ENCODE measurements around the gene SCNN1B.
"Not testable (repeated sequence)": the region's sequence is repeated elsewhere in the genome, so short reads cannot be mapped to it uniquely, and the experiment has no call there.

SCNN1B gene

DNA sequence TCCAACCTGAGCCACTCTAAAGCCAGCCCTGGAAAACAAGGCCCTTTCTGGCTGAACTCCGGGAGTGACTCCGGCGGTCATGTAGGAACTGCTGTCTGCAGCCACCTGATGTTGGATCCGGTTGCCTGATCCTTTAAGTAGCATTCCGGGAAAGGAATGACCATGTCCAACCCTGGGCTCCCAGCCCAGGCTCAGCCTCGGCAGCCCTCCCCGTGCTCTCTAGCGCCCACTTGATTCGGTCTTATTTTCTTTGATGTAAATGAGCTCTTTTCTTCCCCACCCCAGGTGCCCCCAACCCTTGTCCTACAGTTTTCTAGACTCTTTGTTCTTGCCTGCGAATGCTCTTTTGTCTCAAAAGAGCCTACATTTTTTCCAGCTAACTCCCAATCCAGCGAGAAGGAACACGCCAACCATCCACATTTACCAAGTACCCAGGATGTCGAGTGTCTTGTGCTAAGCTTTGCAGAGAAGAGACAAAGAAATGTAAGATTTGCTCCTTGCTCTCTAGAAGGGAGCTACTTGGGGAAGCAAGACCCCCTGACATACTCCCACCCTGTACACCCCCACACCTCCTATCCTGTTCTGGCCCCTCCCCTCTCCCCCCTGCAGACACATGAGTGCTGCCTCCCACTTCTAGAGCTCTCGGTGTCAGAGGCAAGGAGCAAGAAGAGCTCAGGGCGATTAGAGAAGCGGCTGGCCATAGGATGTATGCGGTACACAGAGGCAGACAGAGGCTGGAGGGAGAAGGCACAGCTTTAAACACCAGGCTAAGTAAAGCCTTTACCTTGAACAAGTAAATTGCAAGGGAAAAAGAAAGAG lies 97.1 kb downstream of the SCNN1B start (continued):
- TF ChIP-seq, protein P1, sequence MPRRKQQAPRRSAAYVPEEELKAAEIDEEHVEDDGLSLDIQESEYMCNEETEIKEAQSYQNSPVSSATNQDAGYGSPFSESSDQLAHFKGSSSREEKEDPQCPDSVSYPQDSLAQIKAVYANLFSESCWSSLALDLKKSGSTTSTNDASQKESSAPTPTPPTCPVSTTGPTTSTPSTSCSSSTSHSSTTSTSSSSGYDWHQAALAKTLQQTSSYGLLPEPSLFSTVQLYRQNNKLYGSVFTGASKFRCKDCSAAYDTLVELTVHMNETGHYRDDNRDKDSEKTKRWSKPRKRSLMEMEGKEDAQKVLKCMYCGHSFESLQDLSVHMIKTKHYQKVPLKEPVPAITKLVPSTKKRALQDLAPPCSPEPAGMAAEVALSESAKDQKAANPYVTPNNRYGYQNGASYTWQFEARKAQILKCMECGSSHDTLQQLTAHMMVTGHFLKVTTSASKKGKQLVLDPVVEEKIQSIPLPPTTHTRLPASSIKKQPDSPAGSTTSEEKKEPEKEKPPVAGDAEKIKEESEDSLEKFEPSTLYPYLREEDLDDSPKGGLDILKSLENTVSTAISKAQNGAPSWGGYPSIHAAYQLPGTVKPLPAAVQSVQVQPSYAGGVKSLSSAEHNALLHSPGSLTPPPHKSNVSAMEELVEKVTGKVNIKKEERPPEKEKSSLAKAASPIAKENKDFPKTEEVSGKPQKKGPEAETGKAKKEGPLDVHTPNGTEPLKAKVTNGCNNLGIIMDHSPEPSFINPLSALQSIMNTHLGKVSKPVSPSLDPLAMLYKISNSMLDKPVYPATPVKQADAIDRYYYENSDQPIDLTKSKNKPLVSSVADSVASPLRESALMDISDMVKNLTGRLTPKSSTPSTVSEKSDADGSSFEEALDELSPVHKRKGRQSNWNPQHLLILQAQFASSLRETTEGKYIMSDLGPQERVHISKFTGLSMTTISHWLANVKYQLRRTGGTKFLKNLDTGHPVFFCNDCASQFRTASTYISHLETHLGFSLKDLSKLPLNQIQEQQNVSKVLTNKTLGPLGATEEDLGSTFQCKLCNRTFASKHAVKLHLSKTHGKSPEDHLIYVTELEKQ (tag by site-specific recombination; IDR thresholded peaks at IDR 0.05; ENCODE audit: borderline replicate concordance), result no peak
- no peak for TF ChIP-seq ZNF701 (tag by site-specific recombination; IDR thresholded peaks at IDR 0.05)
- TF ChIP-seq ZNF677 (tag by site-specific recombination; IDR thresholded peaks at IDR 0.05), result no peak
- TF ChIP-seq KLF10 (tag by site-specific recombination; IDR thresholded peaks at IDR 0.05), result no peak

DNA sequence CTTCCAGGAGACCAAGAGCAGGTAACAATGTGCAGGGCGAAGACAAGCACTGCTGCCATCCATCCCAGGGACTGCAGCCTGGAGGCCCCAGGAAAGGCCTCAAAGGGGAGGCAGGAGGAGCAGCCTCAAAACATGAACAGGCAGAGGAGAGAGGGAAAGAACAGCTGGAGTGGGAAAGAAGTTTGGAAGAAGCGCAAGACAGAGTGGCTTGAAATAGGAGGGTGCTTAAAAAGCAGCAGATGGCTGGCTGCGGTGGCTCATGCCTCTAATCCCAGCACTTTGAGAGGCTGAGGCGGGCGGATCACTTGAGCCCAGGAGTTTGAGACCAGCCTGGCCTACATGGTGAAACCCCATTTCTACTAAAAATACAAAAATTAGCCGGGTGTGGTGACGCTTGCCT lies 98.3 kb downstream of the SCNN1B start:
- H3K4me1 ChIP-seq (ENCODE audit: control insufficient read depth, insufficient read depth, low read length); H3K9me3 ChIP-seq (ENCODE audit: control insufficient read depth, insufficient read depth, low read depth, low read length); H3K4me3 ChIP-seq (ENCODE audit: low read depth, low read length); CTCF ChIA-PET; H3K27ac ChIP-seq (ENCODE audit: extremely low read depth, low read depth, low read length): not testable (repeated sequence)
- POLR2A ChIA-PET, result interaction anchor here (0.6 kb wide), 1 partner anchor 1136 kb away, joined by 8 read pairs; no protein-coding TSS in a partner anchor
- peaks cover 13 to 49% of the 10 kb centered on the region in 2 experiments; a peak in 2 of 3 replicates for H3K36me3 ChIP-seq (ENCODE audit: control insufficient read depth in 2 of 2, insufficient read depth in 1 of 2, low read length in 2 of 2)

DNA sequence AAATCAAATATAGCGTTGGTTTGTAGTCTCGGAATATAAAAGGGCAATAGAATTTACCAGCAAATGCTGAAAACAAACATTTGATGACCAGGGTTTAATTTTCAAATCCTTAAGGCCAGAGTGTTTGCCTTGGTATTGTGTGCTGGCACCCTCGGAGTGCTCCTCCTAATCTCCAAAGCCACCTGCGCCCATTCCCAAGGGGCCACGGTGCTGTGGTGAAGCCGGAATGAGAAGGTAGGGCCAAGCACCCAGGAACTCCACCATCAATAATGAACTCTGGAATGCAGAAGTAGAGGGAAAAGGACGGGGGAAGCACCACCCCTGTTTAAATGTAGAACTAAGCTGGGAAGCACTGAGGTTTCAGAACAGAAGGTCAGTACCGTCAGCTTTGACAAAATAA lies 99.0 kb downstream of the SCNN1B start:
- POLR2A ChIA-PET, result no interaction called here
- Histone ChIP-seq H3K4me1 (ENCODE audit: control insufficient read depth, insufficient read depth, low read length) (no peaks in the 10 kb centered on the region; the same call in 1 of the 2 replicates), H3K4me3 (ENCODE audit: low read depth, low read length) (no peak overlapping the region), H3K27ac (ENCODE audit: extremely low read depth, low read depth, low read length) (no peak overlapping the region), H3K9me3 (ENCODE audit: control insufficient read depth, insufficient read depth, low read depth, low read length) (no peaks in the 10 kb centered on the region), H3K36me3 (ENCODE audit: control insufficient read depth in 2 of 2, insufficient read depth in 1 of 2, low read length in 2 of 2) (peaks cover 13 to 52% of the 10 kb centered on the region in 2 experiments; a peak in 2 of 3 replicates)
- CTCF ChIA-PET, result no interaction called here
- TF ChIP-seq KLF10 (tag by site-specific recombination; IDR thresholded peaks at IDR 0.05), result no peak
- no peak for TF ChIP-seq ZBTB1 (tag by site-specific recombination; IDR thresholded peaks at IDR 0.05)
- TF ChIP-seq, protein P2, sequence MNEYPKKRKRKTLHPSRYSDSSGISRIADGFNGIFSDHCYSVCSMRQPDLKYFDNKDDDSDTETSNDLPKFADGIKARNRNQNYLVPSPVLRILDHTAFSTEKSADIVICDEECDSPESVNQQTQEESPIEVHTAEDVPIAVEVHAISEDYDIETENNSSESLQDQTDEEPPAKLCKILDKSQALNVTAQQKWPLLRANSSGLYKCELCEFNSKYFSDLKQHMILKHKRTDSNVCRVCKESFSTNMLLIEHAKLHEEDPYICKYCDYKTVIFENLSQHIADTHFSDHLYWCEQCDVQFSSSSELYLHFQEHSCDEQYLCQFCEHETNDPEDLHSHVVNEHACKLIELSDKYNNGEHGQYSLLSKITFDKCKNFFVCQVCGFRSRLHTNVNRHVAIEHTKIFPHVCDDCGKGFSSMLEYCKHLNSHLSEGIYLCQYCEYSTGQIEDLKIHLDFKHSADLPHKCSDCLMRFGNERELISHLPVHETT (tag by site-specific recombination; IDR thresholded peaks at IDR 0.05), result no peak
- TF ChIP-seq ZEB2 (tag by site-specific recombination; IDR thresholded peaks at IDR 0.05), result no peak
- TF ChIP-seq ZNF560 (tag by site-specific recombination; IDR thresholded peaks at IDR 0.05; ENCODE audit: borderline replicate concordance), result no peak
- TF ChIP-seq, protein P3, sequence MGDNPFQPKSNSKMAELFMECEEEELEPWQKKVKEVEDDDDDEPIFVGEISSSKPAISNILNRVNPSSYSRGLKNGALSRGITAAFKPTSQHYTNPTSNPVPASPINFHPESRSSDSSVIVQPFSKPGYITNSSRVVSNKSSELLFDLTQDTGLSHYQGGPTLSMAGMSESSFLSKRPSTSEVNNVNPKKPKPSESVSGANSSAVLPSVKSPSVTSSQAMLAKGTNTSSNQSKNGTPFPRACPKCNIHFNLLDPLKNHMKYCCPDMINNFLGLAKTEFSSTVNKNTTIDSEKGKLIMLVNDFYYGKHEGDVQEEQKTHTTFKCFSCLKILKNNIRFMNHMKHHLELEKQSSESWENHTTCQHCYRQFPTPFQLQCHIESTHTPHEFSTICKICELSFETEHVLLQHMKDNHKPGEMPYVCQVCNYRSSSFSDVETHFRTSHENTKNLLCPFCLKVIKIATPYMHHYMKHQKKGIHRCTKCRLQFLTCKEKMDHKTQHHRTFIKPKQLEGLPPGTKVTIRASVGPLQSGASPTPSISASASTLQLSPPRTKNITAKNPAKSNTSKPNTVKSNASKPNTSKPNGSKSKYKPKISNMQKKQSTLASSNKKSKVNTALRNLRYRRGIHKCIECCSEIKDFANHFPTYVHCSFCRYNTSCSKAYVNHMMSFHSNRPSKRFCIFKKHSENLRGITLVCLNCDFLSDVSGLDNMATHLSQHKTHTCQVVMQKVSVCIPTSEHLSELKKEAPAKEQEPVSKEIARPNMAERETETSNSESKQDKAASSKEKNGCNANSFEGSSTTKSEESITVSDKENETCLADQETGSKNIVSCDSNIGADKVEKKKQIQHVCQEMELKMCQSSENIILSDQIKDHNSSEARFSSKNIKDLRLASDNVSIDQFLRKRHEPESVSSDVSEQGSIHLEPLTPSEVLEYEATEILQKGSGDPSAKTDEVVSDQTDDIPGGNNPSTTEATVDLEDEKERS (tag by site-specific recombination; IDR thresholded peaks at IDR 0.05), result no peak
- no peak for TF ChIP-seq HOXD13 (CRISPR knock-in tag; IDR thresholded peaks at IDR 0.05; ENCODE audit: borderline replicate concordance)
- no peak for TF ChIP-seq ZNF555 (tag by site-specific recombination; conservative IDR thresholded peaks at IDR 0.05)
- TF ChIP-seq ZNF311 (tag by site-specific recombination; IDR thresholded peaks at IDR 0.05; ENCODE audit: borderline replicate concordance), result no peak
- no peak for TF ChIP-seq ZNF830 (tag by site-specific recombination; IDR thresholded peaks at IDR 0.05; ENCODE audit: low read depth)

All from HEK293 (cell line).